ENCODE measurements around the gene ZNF221.
A peak's percentile ranks its signal among the peaks of the same experiment; 100 is the strongest.

Gene ZNF221

GRCh38 chr19:43950834-43951645, at the start of gene ZNF221:
Gene ZNF221 (plus strand): TSS chr19:43951228. CDS start chr19:43962727, 11,499 bp downstream.
- ChIA-PET CTCF (interaction anchor here (1.1 to 2.0 kb wide), 3 partner anchors 16 to 205 kb away, joined by 3 to 7 read pairs (median 5); partner anchors contain the start of gene ZNF45), POLR2A (interaction anchor here (1.5 kb wide), 1 partner anchor 16 kb away, joined by 13 read pairs; the partner anchor contains the start of gene ZNF45)
- TF ChIP-seq CTCF (IDR thresholded peaks at IDR 0.05; ENCODE audit: insufficient read depth, low read length, missing control alignments), result peak; percentile 52
- DNase-seq (ENCODE audit: low read depth, low spot score), result peak; percentile 95
- H3K4me3 ChIP-seq (ENCODE audit: low read depth, low read length), result peak within 1 kb of the TSS; percentile 90

- H3K4me3 ChIP-seq (ENCODE audit: low read depth, low read length), result peak overlapping the region; percentile 86
- DNase-seq (ENCODE audit: low read depth, low spot score), result peak; percentile 26
- ChIA-PET CTCF (no interaction called here), POLR2A (interaction anchor here (0.8 to 1.8 kb wide), 3 partner anchors 33 to 82 kb away, joined by 3 to 7 read pairs (median 6); partner anchors contain the start of genes ZNF283 and ZNF45)
- no peak for TF ChIP-seq CTCF (IDR thresholded peaks at IDR 0.05; ENCODE audit: insufficient read depth, low read length, missing control alignments)
These were observed 49.3 kb upstream of the ZNF221 start for GRCh38 chr19:43901395-43902390.

- POLR2A ChIA-PET, result interaction anchor here (1.0 to 1.8 kb wide), 2 partner anchors 33 to 76 kb away, joined by 6 to 7 read pairs; partner anchors contain the start of genes ZNF283 and ZNF45
- DNase-seq (ENCODE audit: low read depth, low spot score), result no peak
- CTCF ChIA-PET, result no interaction called here
- TF ChIP-seq CTCF (IDR thresholded peaks at IDR 0.05; ENCODE audit: insufficient read depth, low read length, missing control alignments), result no peak
- H3K4me3 ChIP-seq (ENCODE audit: low read depth, low read length), result no peak overlapping the region; the same call in 1 of the 2 replicates
These were observed 48.6 kb upstream of the ZNF221 start for GRCh38 chr19:43902399-43902798.

GRCh38 chr19:43905897-43906296, 45.1 kb upstream of the ZNF221 start:
- no peak for TF ChIP-seq CTCF (IDR thresholded peaks at IDR 0.05; ENCODE audit: insufficient read depth, low read length, missing control alignments)
- POLR2A ChIA-PET, result no interaction called here
- CTCF ChIA-PET, result no interaction called here
- DNase-seq (ENCODE audit: low read depth, low spot score), result no peak
- no peak overlapping the region for H3K4me3 ChIP-seq (ENCODE audit: low read depth, low read length)

- no peak for TF ChIP-seq CTCF (IDR thresholded peaks at IDR 0.05; ENCODE audit: insufficient read depth, low read length, missing control alignments)
- H3K4me3 ChIP-seq (ENCODE audit: low read depth, low read length), result no peak overlapping the region
- DNase-seq (ENCODE audit: low read depth, low spot score), result no peak
- CTCF ChIA-PET, result no interaction called here
- POLR2A ChIA-PET, result no interaction called here
These were observed 44.3 kb upstream of the ZNF221 start for GRCh38 chr19:43906774-43907173.
